OCI-LY3 (cell line): ENCODE data around the gene NYAP2.

Experiments
- H2AFZ ChIP-seq: fragments of 200-600, 300-600 bp; shearing (Covaris generic); 2 replicates; pipeline ENCODE4 v1.6.0; 2014; ENCODE audit warnings: antibody characterized with exemption, low read depth, low read length
- H3K27ac ChIP-seq: fragments of 200-600, 300-600 bp; sonication (generic); 2 replicates; pipeline ENCODE4 v1.5.1; 2014; ENCODE audit warnings: mild to moderate bottlenecking, low read length, moderate library complexity, mixed read lengths
- H3K27me3 ChIP-seq: fragments of 200-600, 300-600 bp; sonication (generic); 2 replicates; pipeline ENCODE4 v1.6.1; 2014; ENCODE audit warnings: low read depth, low read length, mixed read lengths
- H3K36me3 ChIP-seq: fragments of 200-600, 300-600 bp; sonication (generic); replicated peaks from 2 replicates; pipeline ENCODE3; 2014; ENCODE audit warnings: low read depth, low read length, mixed read lengths
- H3K4me1 ChIP-seq: fragments of 300-600, 200-600 bp; sonication (generic); 2 replicates; pipeline ENCODE4 v1.6.1; 2014; ENCODE audit warnings: low read length, mixed read lengths
- H3K4me2 ChIP-seq: fragments of 200-600, 300-600 bp; sonication (generic); 2 replicates; pipeline ENCODE4 v1.6.1; 2014; ENCODE audit warnings: low read length, mixed read lengths
- H3K4me3 ChIP-seq: fragments of 300-600, 200-600 bp; sonication (generic); 2 replicates; pipeline ENCODE4 v1.5.1; 2014; ENCODE audit warnings: antibody characterized with exemption, mild to moderate bottlenecking, low read length, moderate library complexity
- H3K79me2 ChIP-seq: fragments of 300-600, 200-600 bp; shearing (Covaris generic); 2 replicates; pipeline ENCODE4 v1.6.1; 2014; ENCODE audit warnings: mild to moderate bottlenecking, low read length, mixed read lengths
- H3K9ac ChIP-seq: fragments of 300-600, 200-600 bp; shearing (Covaris generic); 2 replicates; pipeline ENCODE4 v1.6.0; 2014; ENCODE audit warnings: mild to moderate bottlenecking, low read length, moderate library complexity
- H3K9me3 ChIP-seq: fragments of 200-600, 300-600 bp; shearing (Covaris generic); 2 replicates; pipeline ENCODE4 v1.6.1; 2014; ENCODE audit warnings: low read length, mixed read lengths; ENCODE audit not compliant: insufficient read depth
- H4K20me1 ChIP-seq: fragments of 200-600, 300-600 bp; sonication (generic); 2 replicates; pipeline ENCODE4 v1.6.1; 2016; ENCODE audit warnings: low read length, mixed read lengths; ENCODE audit not compliant: insufficient read depth
- EZH2phosphoT487 ChIP-seq: fragments of 200-600 bp; shearing (Covaris generic); IDR thresholded peaks from 2 replicates; pipeline ENCODE4 v1.6.1; 2018; ENCODE audit warnings: antibody characterized with exemption, mixed run types, low read depth
- TF ChIP-seq, protein P1 (sequence below): fragments of 200-600, 300-600 bp; sonication (generic); IDR thresholded peaks from 2 replicates; pipeline ENCODE4 v1.5.1; 2014; ENCODE audit warnings: antibody characterized with exemption, low read length, low read depth

Gene NYAP2

DNA sequence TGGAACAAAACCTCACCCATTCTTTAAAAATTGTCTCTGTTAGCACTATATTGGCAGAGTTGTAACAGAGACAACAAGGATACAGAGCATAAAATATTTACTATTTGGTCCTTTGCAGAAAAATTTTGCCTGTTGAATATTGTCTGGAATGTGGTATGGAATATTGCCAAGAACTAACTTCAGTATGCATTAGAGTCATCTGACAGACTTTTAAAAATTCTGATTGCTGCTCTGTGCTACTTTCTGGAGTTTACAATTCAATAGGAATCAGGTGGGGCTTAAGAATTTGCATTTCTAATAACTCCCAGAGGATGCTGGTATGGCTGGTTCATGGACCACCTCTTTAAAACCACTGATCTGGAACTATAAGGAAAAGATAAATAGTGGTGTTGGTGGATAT, 32.8 kb upstream of the NYAP2 start:
- Histone ChIP-seq H3K79me2 (no peaks in the 10 kb centered on the region), H2AFZ (no peak overlapping the region), H3K9ac (no peak overlapping the region), H3K4me3 (no peak overlapping the region), H3K4me2 (no peak overlapping the region), H3K4me1 (no peaks in the 10 kb centered on the region), H3K27me3 (no peaks in the 10 kb centered on the region), H3K9me3 (no peaks in the 10 kb centered on the region), H3K27ac (no peak overlapping the region), H3K36me3 (no peaks in the 10 kb centered on the region), H4K20me1 (no peaks in the 10 kb centered on the region)
- no peak for TF ChIP-seq EZH2phosphoT487
- TF ChIP-seq, protein P1, sequence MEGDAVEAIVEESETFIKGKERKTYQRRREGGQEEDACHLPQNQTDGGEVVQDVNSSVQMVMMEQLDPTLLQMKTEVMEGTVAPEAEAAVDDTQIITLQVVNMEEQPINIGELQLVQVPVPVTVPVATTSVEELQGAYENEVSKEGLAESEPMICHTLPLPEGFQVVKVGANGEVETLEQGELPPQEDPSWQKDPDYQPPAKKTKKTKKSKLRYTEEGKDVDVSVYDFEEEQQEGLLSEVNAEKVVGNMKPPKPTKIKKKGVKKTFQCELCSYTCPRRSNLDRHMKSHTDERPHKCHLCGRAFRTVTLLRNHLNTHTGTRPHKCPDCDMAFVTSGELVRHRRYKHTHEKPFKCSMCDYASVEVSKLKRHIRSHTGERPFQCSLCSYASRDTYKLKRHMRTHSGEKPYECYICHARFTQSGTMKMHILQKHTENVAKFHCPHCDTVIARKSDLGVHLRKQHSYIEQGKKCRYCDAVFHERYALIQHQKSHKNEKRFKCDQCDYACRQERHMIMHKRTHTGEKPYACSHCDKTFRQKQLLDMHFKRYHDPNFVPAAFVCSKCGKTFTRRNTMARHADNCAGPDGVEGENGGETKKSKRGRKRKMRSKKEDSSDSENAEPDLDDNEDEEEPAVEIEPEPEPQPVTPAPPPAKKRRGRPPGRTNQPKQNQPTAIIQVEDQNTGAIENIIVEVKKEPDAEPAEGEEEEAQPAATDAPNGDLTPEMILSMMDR, result no peak

DNA sequence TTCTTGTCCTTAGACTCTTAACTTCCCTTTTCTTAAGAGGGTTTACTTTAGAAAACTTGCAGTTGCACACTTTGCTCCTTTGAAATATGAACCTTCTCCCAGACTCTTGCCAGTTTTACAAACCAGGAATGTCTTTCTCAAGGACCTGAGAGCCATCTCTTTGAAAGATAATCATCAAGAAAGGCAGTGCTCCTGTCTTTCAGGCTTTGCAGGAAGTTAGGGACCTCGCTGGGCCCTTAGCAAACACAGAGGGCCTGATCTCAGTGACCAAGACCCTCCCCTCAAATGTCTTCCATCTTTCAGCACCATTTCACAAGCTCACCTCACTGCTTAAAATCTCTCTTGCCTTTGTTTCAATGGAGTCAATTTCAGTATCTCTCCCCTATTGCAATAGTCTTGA, 32.0 kb upstream of the NYAP2 start:
- Histone ChIP-seq H3K9ac (no peak overlapping the region), H3K9me3 (no peaks in the 10 kb centered on the region), H3K4me2 (no peak overlapping the region), H3K4me1 (no peaks in the 10 kb centered on the region), H2AFZ (no peak overlapping the region), H3K27ac (no peak overlapping the region), H3K27me3 (no peaks in the 10 kb centered on the region), H3K4me3 (no peak overlapping the region), H3K36me3 (no peaks in the 10 kb centered on the region), H3K79me2 (no peaks in the 10 kb centered on the region), H4K20me1 (no peaks in the 10 kb centered on the region)
- no peak for TF ChIP-seq EZH2phosphoT487
- TF ChIP-seq, protein P1, result no peak

GRCh38 chr2:225378984-225379383, 20.5 kb upstream of the NYAP2 start:
- TF ChIP-seq, protein P1, result no peak
- no peak for TF ChIP-seq EZH2phosphoT487
- no peaks in the 10 kb centered on the region for H3K79me2 ChIP-seq
- H3K27me3 ChIP-seq, result no peaks in the 10 kb centered on the region
- no peak overlapping the region for H3K9ac ChIP-seq
- no peak overlapping the region for H2AFZ ChIP-seq
- no peaks in the 10 kb centered on the region for H3K36me3 ChIP-seq
- H3K4me3 ChIP-seq, result no peak overlapping the region
- no peaks in the 10 kb centered on the region for H4K20me1 ChIP-seq
- no peak overlapping the region for H3K27ac ChIP-seq
- H3K4me1 ChIP-seq, result no peaks in the 10 kb centered on the region
- H3K9me3 ChIP-seq, result no peaks in the 10 kb centered on the region
- H3K4me2 ChIP-seq, result no peak overlapping the region

DNA sequence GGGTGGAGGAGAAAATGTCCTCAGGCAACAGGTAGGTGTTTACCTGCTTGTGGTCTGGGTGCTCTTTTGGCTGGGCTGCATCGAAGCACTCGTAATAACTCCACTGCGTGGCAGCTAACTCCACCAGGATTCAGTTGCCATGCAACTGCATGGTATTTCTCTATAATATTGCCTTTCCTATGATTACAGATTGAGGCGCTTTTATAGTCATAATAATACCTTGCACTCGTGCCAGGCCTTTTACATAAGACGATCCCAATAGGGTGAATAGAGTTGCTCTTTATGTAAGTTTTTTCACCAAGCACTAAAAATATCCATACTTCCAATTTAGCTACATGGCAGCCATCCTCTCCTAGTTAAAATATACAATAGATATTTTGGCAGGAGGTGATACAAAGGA, 19.7 kb upstream of the NYAP2 start:
- Histone ChIP-seq H2AFZ (no peak overlapping the region), H3K27ac (no peak overlapping the region), H3K36me3 (no peaks in the 10 kb centered on the region), H3K4me1 (no peaks in the 10 kb centered on the region), H3K4me2 (no peak overlapping the region), H3K9ac (no peak overlapping the region), H4K20me1 (no peaks in the 10 kb centered on the region), H3K79me2 (no peaks in the 10 kb centered on the region), H3K27me3 (no peaks in the 10 kb centered on the region), H3K4me3 (no peak overlapping the region), H3K9me3 (no peaks in the 10 kb centered on the region)
- TF ChIP-seq EZH2phosphoT487, result no peak
- TF ChIP-seq, protein P1, result no peak
